GM23248 (cell line): ENCODE results near the gene JPT2. TPM values are rescaled to one million over a fixed set of nuclear protein-coding genes. Genes with fewer than 3 reads are reported as not detected.

ENCODE experiments used
- DNase-seq: peaks from one replicate; pipeline ENCODE4 v3.0.0-alpha.2; 2015
- H2AFZ ChIP-seq: fragments of 200-600 bp; sonication (generic); 2 replicates; pipeline ENCODE4 v1.6.1; 2016; ENCODE audit warnings: antibody characterized with exemption
- H3F3A ChIP-seq: fragments of 200-600 bp; sonication (generic); 2 replicates; pipeline ENCODE4 v1.6.1; 2016; ENCODE audit warnings: mild to moderate bottlenecking, antibody characterized with exemption, mixed run types; ENCODE audit not compliant: insufficient read depth
- H3K27ac ChIP-seq: fragments of 200-600 bp; sonication (generic); 2 replicates; pipeline ENCODE4 v1.5.1; 2016; ENCODE audit warnings: mild to moderate bottlenecking
- H3K27me3 ChIP-seq: fragments of 200-600 bp; sonication (generic); replicated peaks from 2 replicates; pipeline ENCODE4 v1.6.1; 2016; ENCODE audit warnings: mild to moderate bottlenecking; ENCODE audit not compliant: insufficient read depth
- H3K36me3 ChIP-seq: fragments of 200-600 bp; sonication (generic); 2 replicates; pipeline ENCODE4 v1.6.1; 2016; ENCODE audit warnings: low read depth, mild to moderate bottlenecking
- H3K4me1 ChIP-seq: fragments of 200-600 bp; sonication (generic); 2 replicates; pipeline ENCODE4 v1.6.1; 2016; ENCODE audit warnings: mild to moderate bottlenecking; ENCODE audit not compliant: insufficient read depth
- H3K4me2 ChIP-seq: fragments of 200-600 bp; sonication (generic); one replicate; pipeline ENCODE4 v1.6.1; 2016; ENCODE audit warnings: mild to moderate bottlenecking; ENCODE audit not compliant: unreplicated experiment
- H3K4me3 ChIP-seq: fragments of 200-600 bp; sonication (generic); 2 replicates; pipeline ENCODE4 v1.5.1; 2016; ENCODE audit warnings: mild to moderate bottlenecking
- H3K79me2 ChIP-seq: fragments of 200-600 bp; sonication (generic); 2 replicates; pipeline ENCODE4 v1.6.1; 2016; ENCODE audit warnings: mild to moderate bottlenecking; ENCODE audit not compliant: insufficient read depth
- H3K9ac ChIP-seq: fragments of 200-600 bp; sonication (generic); 2 replicates; pipeline ENCODE4 v1.6.1; 2016; ENCODE audit warnings: mild to moderate bottlenecking
- H3K9me2 ChIP-seq: fragments of 200-600 bp; sonication (generic); 2 replicates; pipeline ENCODE4 v1.6.1; 2016; ENCODE audit warnings: mixed run types, mild to moderate bottlenecking, moderate library complexity; ENCODE audit not compliant: insufficient read depth
- H3K9me3 ChIP-seq: fragments of 200-600 bp; sonication (generic); one replicate; pipeline ENCODE4 v1.6.1; 2017; ENCODE audit warnings: low read depth
- H4K20me1 ChIP-seq: fragments of 200-600 bp; sonication (generic); 2 replicates; pipeline ENCODE4 v1.6.0; 2016; ENCODE audit not compliant: insufficient read depth
- EZH2 ChIP-seq: fragments of 200-600 bp; sonication (generic); IDR thresholded peaks from 2 replicates; pipeline ENCODE4 v1.6.1; 2018; ENCODE audit warnings: antibody characterized with exemption, mild to moderate bottlenecking; ENCODE audit not compliant: insufficient read depth, poor library complexity, severe bottlenecking
- EZH2phosphoT487 ChIP-seq: fragments of 200-600 bp; sonication (generic); IDR thresholded peaks from 2 replicates; pipeline ENCODE4 v1.6.1; 2018; ENCODE audit warnings: antibody characterized with exemption, moderate library complexity, mild to moderate bottlenecking, low read depth; ENCODE audit not compliant: insufficient read depth
- WGBS, 2 experiments: methylation state at CpG; one replicate each; pipeline ENCODE4 v1.1.6; 2015 to 2017; ENCODE audit warnings: low lambda C conversion rate in 2 of 2, low coverage in 1 of 2; ENCODE audit errors: missing lambda C conversion rate in 2 of 2; 5-methylcytosine and 5-hydroxymethylcytosine counted together
- in situ Hi-C: fragments of 300-500 bp; cut with MboI; formaldehyde crosslinking; loops from 2 replicates; pipeline ENCODE4 v1.15.0; 2020
- polyA plus RNA-seq: library from polyadenylated mRNA; unstranded; fragments of >200 nt; fragmentation: Nextera tagmentation; extraction: Ambion mirVana; gene quantifications from 2 replicates; pipeline ENCODE4 v1.2.1, GENCODE V29; 2016
- total RNA-seq: library from RNA; depleted of rRNA; stranded (reverse); fragments of >200 nt; shearing (Covaris generic); gene quantifications from 2 replicates; pipeline ENCODE4 v1.2.3, GENCODE V29; 2014

The JPT2 gene
- total and polyA plus RNA-seq, 2 experiments from 2014 or later = 8.0 to 51.8 TPM

- peaks cover 57% of the 10 kb centered on the region for H3K79me2 ChIP-seq
- TF ChIP-seq EZH2phosphoT487 = no peak
- no peak for TF ChIP-seq EZH2
- in situ Hi-C loops = no loop called here
- peaks cover 3% of the 10 kb centered on the region; the same call in 1 of the 2 replicates for H4K20me1 ChIP-seq
- no peak overlapping the region for H3K4me2 ChIP-seq
- 90 to 94% methylated on average over 12 of the region's 12 CpGs for WGBS, 2 experiments
- H3K27ac ChIP-seq = no peak overlapping the region
- H3K4me1 ChIP-seq = no peaks in the 10 kb centered on the region
- H3K27me3 ChIP-seq = no peaks in the 10 kb centered on the region
- no peaks in the 10 kb centered on the region for H3K9me3 ChIP-seq
- H3K9ac ChIP-seq = no peak overlapping the region
- H3K4me3 ChIP-seq = no peak overlapping the region
- H3K36me3 ChIP-seq = peaks cover 12% of the 10 kb centered on the region; the same call in 1 of the 2 replicates
- H3F3A ChIP-seq = no peaks in the 10 kb centered on the region
- H3K9me2 ChIP-seq = no peaks in the 10 kb centered on the region
- DNase-seq = no peak
- no peak overlapping the region for H2AFZ ChIP-seq
These were observed 36.8 kb upstream of the JPT2 start for GRCh38 chr16:1641261-1641660.

GRCh38 chr16:1642148-1642547 is 35.9 kb upstream of the JPT2 start:
- Histone ChIP-seq H2AFZ (no peak overlapping the region), H3K27me3 (no peaks in the 10 kb centered on the region), H3K4me2 (no peak overlapping the region), H3K4me1 (no peaks in the 10 kb centered on the region), H3K27ac (no peak overlapping the region), H3K9me3 (no peaks in the 10 kb centered on the region), H3K4me3 (no peak overlapping the region), H3K79me2 (peaks cover 57% of the 10 kb centered on the region), H3K9ac (no peak overlapping the region), H3F3A (no peaks in the 10 kb centered on the region), H3K36me3 (peaks cover 12% of the 10 kb centered on the region; the same call in 1 of the 2 replicates), H4K20me1 (peaks cover 3% of the 10 kb centered on the region; the same call in 1 of the 2 replicates), H3K9me2 (no peaks in the 10 kb centered on the region)
- no peak for DNase-seq
- in situ Hi-C loops = no loop called here
- TF ChIP-seq EZH2 (no peak), EZH2phosphoT487 (no peak)
- 74 to 79% methylated on average over 5 of the region's 5 CpGs for WGBS, 2 experiments

GRCh38 chr16:1642753-1643152 is 35.3 kb upstream of the JPT2 start:
- Histone ChIP-seq H3K36me3 (peaks cover 12% of the 10 kb centered on the region; the same call in 1 of the 2 replicates), H3K79me2 (peaks cover 57% of the 10 kb centered on the region), H3K9ac (no peak overlapping the region), H3K4me3 (no peak overlapping the region), H3K9me3 (no peaks in the 10 kb centered on the region), H2AFZ (no peak overlapping the region), H3K27ac (no peak overlapping the region), H4K20me1 (peaks cover 3% of the 10 kb centered on the region; the same call in 1 of the 2 replicates), H3F3A (no peaks in the 10 kb centered on the region), H3K4me1 (no peaks in the 10 kb centered on the region), H3K9me2 (no peaks in the 10 kb centered on the region), H3K27me3 (no peaks in the 10 kb centered on the region), H3K4me2 (no peak overlapping the region)
- TF ChIP-seq EZH2phosphoT487 (no peak), EZH2 (no peak)
- no peak for DNase-seq
- in situ Hi-C loops = no loop called here
- 93 to 94% methylated on average over 11 of the region's 11 CpGs for WGBS, 2 experiments

- 86 to 91% methylated on average over 12 of the region's 12 CpGs for WGBS, 2 experiments
- Histone ChIP-seq H3K4me3 (no peak overlapping the region), H3K27ac (no peak overlapping the region), H3K27me3 (no peaks in the 10 kb centered on the region), H3K4me2 (no peak overlapping the region), H3K4me1 (no peaks in the 10 kb centered on the region), H3F3A (no peaks in the 10 kb centered on the region), H3K9ac (no peak overlapping the region), H2AFZ (no peak overlapping the region), H3K9me2 (no peaks in the 10 kb centered on the region), H3K79me2 (peaks cover 65% of the 10 kb centered on the region), H3K9me3 (no peaks in the 10 kb centered on the region), H3K36me3 (peaks cover 12% of the 10 kb centered on the region; the same call in 1 of the 2 replicates), H4K20me1 (peaks cover 3% of the 10 kb centered on the region; the same call in 1 of the 2 replicates)
- DNase-seq = no peak
- TF ChIP-seq EZH2 (no peak), EZH2phosphoT487 (no peak)
- in situ Hi-C loops = no loop called here
These were observed 34.6 kb upstream of the JPT2 start for GRCh38 chr16:1643521-1643920.
